PC-9 (cell line): Measurements from ENCODE around the gene PPP2R2C. TPM values are rescaled to one million over a fixed set of nuclear protein-coding genes. Genes with fewer than 3 reads are reported as not detected.

Source experiments
- BruUV-seq: library from RNA; stranded (reverse); fragments of 400-500 nt; replicated peaks from 2 replicates; lab custom pipeline; 2021; lab: Mats Ljungman, UMichigan
- CTCF ChIA-PET: fragments of 300-600 bp; sonication (Branson Sonifier 250); formaldehyde crosslinking; loops from one replicate; lab custom pipeline; 2022; ENCODE audit warnings: antibody characterized with exemption; lab: Charles Lee
- POLR2A ChIA-PET: fragments of 300-600 bp; sonication (Branson Sonifier 250); formaldehyde crosslinking; loops from one replicate; lab custom pipeline; 2022; ENCODE audit warnings: antibody characterized with exemption; ENCODE audit not compliant: unreplicated experiment; lab: Charles Lee
- DNase-seq, 2 experiments: peaks; one replicate each; pipeline versions ENCODE4 v3.0.0 to v3.0.0-alpha.2; 2015 to 2022; ENCODE audit warnings: mixed read lengths in 1 of 2
- H2AFZ ChIP-seq: fragments of 200-600 bp; sonication (generic); 2 replicates; pipeline ENCODE4 v1.8.1; 2017; ENCODE audit warnings: antibody characterized with exemption
- H3F3A ChIP-seq: fragments of 200-600 bp; sonication (generic); 2 replicates; pipeline ENCODE4 v1.8.1; 2017; ENCODE audit warnings: antibody characterized with exemption, mild to moderate bottlenecking, low read depth; ENCODE audit not compliant: insufficient read depth
- H3K27ac ChIP-seq: fragments of 200-600 bp; sonication (generic); 2 replicates; pipeline ENCODE4 v1.6.1; 2016; ENCODE audit warnings: mixed run types
- H3K27me3 ChIP-seq: fragments of 200-600 bp; sonication (generic); 2 replicates; pipeline ENCODE4 v1.6.1; 2016; ENCODE audit warnings: low read depth, mixed run types; ENCODE audit not compliant: insufficient read depth
- H3K36me3 ChIP-seq: fragments of 200-600 bp; sonication (generic); 2 replicates; pipeline ENCODE4 v1.6.1; 2016; ENCODE audit warnings: low read depth, mixed run types
- H3K4me1 ChIP-seq: fragments of 200-600 bp; sonication (generic); replicated peaks from 2 replicates; pipeline ENCODE4 v1.6.1; 2016; ENCODE audit warnings: mixed run types; ENCODE audit not compliant: insufficient read depth
- H3K4me2 ChIP-seq: fragments of 200-600 bp; sonication (generic); 2 replicates; pipeline ENCODE4 v1.6.1; 2017; ENCODE audit warnings: mixed run types
- H3K4me3 ChIP-seq: fragments of 200-600 bp; sonication (generic); 2 replicates; pipeline ENCODE4 v1.6.1; 2016; ENCODE audit warnings: mixed run types
- H3K79me2 ChIP-seq: fragments of 200-600 bp; sonication (generic); 2 replicates; pipeline ENCODE4 v1.6.1; 2017; ENCODE audit warnings: low read depth, mixed run types
- H3K9me2 ChIP-seq: fragments of 200-600 bp; sonication (generic); 2 replicates; pipeline ENCODE4 v1.8.1; 2017; ENCODE audit warnings: mild to moderate bottlenecking; ENCODE audit not compliant: insufficient read depth
- H3K9me3 ChIP-seq: fragments of 200-600 bp; sonication (generic); 2 replicates; pipeline ENCODE4 v1.8.1; 2016; ENCODE audit warnings: low read depth; ENCODE audit not compliant: insufficient read depth
- H4K20me1 ChIP-seq: fragments of 200-600 bp; sonication (generic); 2 replicates; pipeline ENCODE4 v1.8.1; 2017; ENCODE audit not compliant: insufficient read depth
- CTCF ChIP-seq: fragments of 200-600 bp; sonication (generic); conservative IDR thresholded peaks from 2 replicates; pipeline ENCODE4 v1.6.1; 2017; ENCODE audit warnings: mixed run types, antibody characterized with exemption, mild to moderate bottlenecking, moderate library complexity
- EZH2 ChIP-seq: fragments of 200-600 bp; sonication (generic); IDR thresholded peaks from 2 replicates; pipeline ENCODE4 v1.8.0; 2017; ENCODE audit warnings: antibody characterized with exemption, low read depth
- intact Hi-C: fragments of 100-400 bp; cut with micrococcal nuclease; formaldehyde crosslinking; loops from one replicate; pipeline ENCODE4 v1.10.0; 2022; ENCODE audit not compliant: unreplicated experiment
- total RNA-seq: library from RNA; stranded (reverse); gene quantifications from 2 replicates; pipeline ENCODE4 v1.2.3, GENCODE V29; 2021

The PPP2R2C gene
- total RNA-seq, 1 experiment from 2014 or later = 40.9 TPM

DNA sequence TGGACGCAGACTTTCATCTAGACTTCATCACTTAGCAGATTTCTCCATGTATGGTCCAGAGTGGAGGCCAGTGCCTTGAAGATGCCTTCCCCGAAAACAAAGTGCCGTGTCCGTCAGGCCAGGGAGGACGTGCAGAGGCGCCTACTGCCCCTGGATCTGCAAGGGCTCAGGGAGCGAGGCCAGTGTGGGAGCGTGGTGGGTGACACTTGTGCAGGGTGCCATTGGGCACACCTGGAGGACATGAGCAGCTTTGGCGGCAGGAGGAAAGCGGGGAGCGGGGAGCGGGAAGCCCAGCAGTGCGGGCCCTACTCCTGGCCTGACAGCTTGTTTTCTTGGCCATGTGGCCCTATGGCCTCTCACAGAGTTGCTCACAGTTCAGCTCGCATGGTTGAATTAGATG lies 176.9 kb downstream of the PPP2R2C start:
- intact Hi-C loops = no loop called here
- POLR2A ChIA-PET = no interaction called here

DNA sequence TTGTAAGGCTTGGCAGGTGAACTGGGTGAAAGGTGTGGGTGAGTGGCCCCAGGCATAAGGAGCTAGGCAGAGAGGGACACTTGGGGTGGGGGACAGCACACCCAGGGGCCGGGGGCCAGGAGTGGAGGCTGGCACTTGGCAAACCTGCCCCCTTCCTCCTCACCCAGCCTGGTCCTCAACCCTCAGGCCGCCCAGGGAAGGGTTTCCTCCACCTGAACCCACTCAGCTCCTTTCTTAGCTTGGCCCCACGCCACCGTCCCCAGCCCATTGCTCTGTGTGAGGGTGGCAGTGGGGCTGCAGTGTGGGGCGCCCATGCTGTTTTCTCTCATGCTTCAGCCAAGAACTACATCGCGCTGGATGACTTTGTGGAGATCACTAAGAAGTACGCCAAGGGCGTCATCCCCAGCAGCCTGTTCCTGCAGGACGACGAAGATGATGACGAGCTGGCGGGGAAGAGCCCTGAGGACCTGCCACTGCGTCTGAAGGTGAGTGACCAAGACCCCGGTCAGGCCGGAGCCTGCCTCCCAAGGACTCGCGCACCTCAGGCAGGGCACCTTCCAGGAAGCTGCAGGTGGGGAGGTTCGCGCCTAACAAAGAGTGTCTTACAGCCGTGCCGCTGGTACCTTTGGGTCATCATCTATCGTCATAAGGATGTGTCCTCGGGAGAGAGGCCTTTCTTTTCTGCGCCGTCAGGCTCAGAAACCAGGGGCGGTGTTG lies 177.6 kb downstream of the PPP2R2C start:
- H3F3A ChIP-seq = no peaks in the 10 kb centered on the region
- ChIA-PET POLR2A (no interaction called here), CTCF (no interaction called here)
- H2AFZ ChIP-seq = no peak overlapping the region
- H3K4me3 ChIP-seq = no peak overlapping the region
- intact Hi-C loops = no loop called here
- H3K27ac ChIP-seq = no peak overlapping the region
- DNase-seq = no peak
- H3K36me3 ChIP-seq = no peaks in the 10 kb centered on the region
- H3K27me3 ChIP-seq = no peaks in the 10 kb centered on the region
- H3K9me2 ChIP-seq = no peaks in the 10 kb centered on the region
- no peaks in the 10 kb centered on the region for H3K79me2 ChIP-seq
- H3K9me3 ChIP-seq = no peaks in the 10 kb centered on the region
- no TSS peak for BruUV-seq
- H4K20me1 ChIP-seq = no peaks in the 10 kb centered on the region
- no peak overlapping the region for H3K4me2 ChIP-seq
- TF ChIP-seq CTCF = no peak
- no peak for TF ChIP-seq EZH2
- H3K4me1 ChIP-seq = no peaks in the 10 kb centered on the region

More for the DNA sequence above, 176.9 kb downstream of the PPP2R2C start:
- no peak overlapping the region for H3K27ac ChIP-seq
- BruUV-seq = no TSS peak
- no peaks in the 10 kb centered on the region for H3K4me1 ChIP-seq
- no peaks in the 10 kb centered on the region for H3K79me2 ChIP-seq
- no peak overlapping the region for H3K4me3 ChIP-seq
- no peaks in the 10 kb centered on the region for H4K20me1 ChIP-seq
- CTCF ChIA-PET = no interaction called here
- no peak for DNase-seq
- H3K36me3 ChIP-seq = no peaks in the 10 kb centered on the region
- no peaks in the 10 kb centered on the region for H3K9me3 ChIP-seq
- H3K9me2 ChIP-seq = no peaks in the 10 kb centered on the region
- no peaks in the 10 kb centered on the region for H3F3A ChIP-seq
- TF ChIP-seq EZH2 (no peak), CTCF (no peak)
- no peak overlapping the region for H2AFZ ChIP-seq
- H3K4me2 ChIP-seq = no peak overlapping the region
- no peaks in the 10 kb centered on the region for H3K27me3 ChIP-seq

DNA sequence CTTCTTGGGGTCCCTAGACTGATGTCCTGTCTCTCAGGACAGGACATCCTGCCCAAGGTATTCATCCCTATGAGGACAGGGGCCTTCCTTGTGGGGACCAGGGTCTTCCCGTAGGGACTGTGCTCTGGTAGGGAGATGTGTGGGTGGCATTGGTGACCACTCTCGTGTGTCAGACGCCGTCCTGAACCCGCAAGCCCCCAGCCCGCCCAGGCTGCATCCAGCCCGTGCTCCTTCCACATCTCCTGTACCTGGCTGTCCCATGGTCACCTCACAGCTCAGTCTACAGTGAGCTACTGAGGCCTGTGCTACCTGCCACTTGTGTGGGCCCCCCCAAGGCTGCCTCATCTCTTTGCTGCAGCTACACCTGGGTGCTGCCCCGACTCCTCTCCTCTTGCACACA lies 178.8 kb downstream of the PPP2R2C start:
- no peak for DNase-seq
- Histone ChIP-seq H3K4me1 (no peaks in the 10 kb centered on the region), H3K4me3 (no peak overlapping the region), H3K27me3 (no peaks in the 10 kb centered on the region), H3K36me3 (no peaks in the 10 kb centered on the region), H2AFZ (no peak overlapping the region), H3K9me2 (no peaks in the 10 kb centered on the region), H3K79me2 (no peaks in the 10 kb centered on the region), H3K9me3 (no peaks in the 10 kb centered on the region), H3K27ac (no peak overlapping the region), H3F3A (no peaks in the 10 kb centered on the region), H4K20me1 (no peaks in the 10 kb centered on the region), H3K4me2 (no peak overlapping the region)
- no TSS peak for BruUV-seq
- ChIA-PET CTCF (no interaction called here), POLR2A (no interaction called here)
- TF ChIP-seq EZH2 (no peak), CTCF (no peak)
- intact Hi-C loops = no loop called here
